Stimulated activated CD8-positive, alpha-beta memory T cell treated with anti-CD3 and anti-CD28 coated beads, Interleukin-2, amount 100 ng/mL, for 48 hours (primary cell): ENCODE measurements around the gene NCK2.

Experiments
- DNase-seq, 2 donors: peaks; one replicate each; pipeline ENCODE4 v3.0.0-alpha.2; 2020; ENCODE audit warnings: low read depth in 2 of 2

Gene NCK2

GRCh38 chr2:105744909-105745853, at the start of gene NCK2:
NCK2 (plus strand) TSS chr2:105744912; CDS start chr2:105855064, 110,152 bp downstream.
- DNase-seq = no peak

GRCh38 chr2:105697781-105698449, 46.8 kb upstream of the NCK2 start:
- no peak for DNase-seq

- DNase-seq = no peak
These were observed 45.9 kb upstream of the NCK2 start for GRCh38 chr2:105698820-105699219.

GRCh38 chr2:105701042-105701441, 43.7 kb upstream of the NCK2 start:
- DNase-seq = no peak

GRCh38 chr2:105708697-105709096, 36.0 kb upstream of the NCK2 start:
- DNase-seq = no peak

GRCh38 chr2:105711394-105711793, 33.3 kb upstream of the NCK2 start:
- DNase-seq = no peak

- no peak for DNase-seq
These were observed 32.4 kb upstream of the NCK2 start for GRCh38 chr2:105712166-105712915.

- DNase-seq = no peak
These were observed 31.6 kb upstream of the NCK2 start for GRCh38 chr2:105712981-105713596.

GRCh38 chr2:105714141-105714540, 30.6 kb upstream of the NCK2 start:
- DNase-seq = no peak

GRCh38 chr2:105718846-105719481, 25.7 kb upstream of the NCK2 start:
- DNase-seq = no peak

- DNase-seq = no peak
These were observed 22.7 kb upstream of the NCK2 start for GRCh38 chr2:105721991-105722511.

GRCh38 chr2:105722726-105723297, 21.9 kb upstream of the NCK2 start:
- no peak for DNase-seq

- DNase-seq = no peak
These were observed 21.3 kb upstream of the NCK2 start for GRCh38 chr2:105723431-105723830.

GRCh38 chr2:105725388-105725787, 19.3 kb upstream of the NCK2 start:
- no peak for DNase-seq

GRCh38 chr2:105730170-105730569, 14.5 kb upstream of the NCK2 start:
- DNase-seq = no peak

- DNase-seq = no peak
These were observed 13.2 kb upstream of the NCK2 start for GRCh38 chr2:105731511-105731910.

GRCh38 chr2:105732101-105732500, 12.6 kb upstream of the NCK2 start:
- DNase-seq = no peak

GRCh38 chr2:105732955-105733607, 11.6 kb upstream of the NCK2 start:
- no peak for DNase-seq

- no peak for DNase-seq
These were observed 10.8 kb upstream of the NCK2 start for GRCh38 chr2:105733875-105734274.
